Left lung (tissue), 10 donors: ENCODE data around the gene MED27. TPM values are rescaled to one million over a fixed set of nuclear protein-coding genes. Genes with fewer than 3 reads are reported as not detected.

Experiments used
- ATAC-seq: fragments of 200-7000 bp; cut with Tn5 transposase; one replicate; pipeline ENCODE4 v1.9.1; 2020; ENCODE audit warnings: moderate library complexity
- DNase-seq, 4 donors: peaks; one replicate each; pipeline ENCODE4 v3.0.0-alpha.2; 2013 to 2020
- H3K27ac ChIP-seq, 2 donors: fragments of 200-600 bp; sonication (generic) in 1 of 2; one replicate each; pipeline versions ENCODE4 v1.5.0 to v1.8.0; 2020 to 2021
- H3K27me3 ChIP-seq, 2 donors: fragments of 200-600 bp; sonication (generic) in 1 of 2; one replicate each; pipeline versions ENCODE4 v1.5.0 to v1.8.0; 2020 to 2021
- H3K36me3 ChIP-seq, 2 donors: fragments of 200-600 bp; sonication (generic) in 1 of 2; one replicate each; pipeline versions ENCODE4 v1.5.0 to v1.8.0; 2020 to 2021
- H3K4me1 ChIP-seq, 2 donors: fragments of 200-600 bp; one replicate each; pipeline ENCODE4 v1.8.0; 2021
- H3K4me3 ChIP-seq, 2 donors: fragments of 200-600 bp; sonication (generic) in 1 of 2; one replicate each; pipeline versions ENCODE4 v1.5.0 to v1.8.0; 2020 to 2021; ENCODE audit warnings: mild to moderate bottlenecking in 1 of 2
- H3K9me3 ChIP-seq, 2 donors: fragments of 200-600 bp; sonication (generic) in 1 of 2; one replicate each; pipeline versions ENCODE4 v1.5.0 to v1.8.0; 2020 to 2021
- CTCF ChIP-seq, 2 donors: fragments of 200-600 bp; sonication (generic) in 1 of 2; IDR thresholded peaks; one replicate each; pipeline versions ENCODE4 v1.5.0 to v1.8.0; 2021; ENCODE audit warnings: antibody characterized with exemption in 2 of 2
- intact Hi-C, 2 donors: fragments of 100-400 bp; cut with DNase I; formaldehyde crosslinking; loops; one replicate each; pipeline versions ENCODE4 v1.11.2 to v1.14.2; 2022
- polyA plus RNA-seq, 6 donors: library from polyadenylated mRNA; unstranded; fragments of 120-200 nt; gene quantifications; one replicate each; pipeline ENCODE4 v1.2.1, GENCODE V29; 2013; ENCODE audit not compliant: insufficient read length in 6 of 6
- total RNA-seq, 2 donors: library from RNA; stranded (reverse); fragmentation: NEBNext Ultra II Directional; extraction: Animal tissue kit (Norgen Biotek cat#: 25700); gene quantifications; one replicate each; pipeline ENCODE4 v1.2.1, GENCODE V29; 2021
- donor health status: DM: no; HTN: yes; CAD: no.
- donor health status: DM: no; HTN: no; CAD: no.

The MED27 gene
- total and polyA plus RNA-seq, 8 donors: 12.5 to 18.6 (median 16.7) TPM

DNA sequence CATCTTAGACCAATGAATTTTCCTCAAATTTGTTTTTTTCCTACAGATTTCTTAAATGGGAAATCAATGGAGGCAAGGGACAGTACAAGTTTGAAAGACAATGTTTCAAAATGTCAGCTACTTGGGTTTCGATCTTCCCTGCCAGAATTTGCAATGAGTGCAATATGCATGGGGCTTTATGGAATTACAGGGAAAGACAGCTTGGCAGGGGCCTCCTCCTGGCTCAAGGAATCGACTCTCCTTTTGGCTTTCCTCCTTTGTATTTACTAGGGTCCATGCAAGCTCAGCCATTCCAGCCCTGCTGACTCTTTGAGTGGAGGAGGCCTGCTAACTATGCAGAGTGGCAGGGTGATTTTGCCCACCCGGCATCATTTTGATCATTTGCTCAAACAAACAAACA lies 63.2 kb downstream of the MED27 start:
- Histone ChIP-seq H3K9me3 (no peaks in the 10 kb centered on the region), H3K27ac (no peak overlapping the region), H3K4me1 (no peaks in the 10 kb centered on the region), H3K4me3 (no peak overlapping the region), H3K36me3 (peaks cover 0 to 15% of the 10 kb centered on the region in 2 donors), H3K27me3 (no peaks in the 10 kb centered on the region)
- no peak for TF ChIP-seq CTCF (IDR thresholded peaks at IDR 0.05)
- no peak for DNase-seq
- ATAC-seq: no peak
- intact Hi-C loops: no loop called here

DNA sequence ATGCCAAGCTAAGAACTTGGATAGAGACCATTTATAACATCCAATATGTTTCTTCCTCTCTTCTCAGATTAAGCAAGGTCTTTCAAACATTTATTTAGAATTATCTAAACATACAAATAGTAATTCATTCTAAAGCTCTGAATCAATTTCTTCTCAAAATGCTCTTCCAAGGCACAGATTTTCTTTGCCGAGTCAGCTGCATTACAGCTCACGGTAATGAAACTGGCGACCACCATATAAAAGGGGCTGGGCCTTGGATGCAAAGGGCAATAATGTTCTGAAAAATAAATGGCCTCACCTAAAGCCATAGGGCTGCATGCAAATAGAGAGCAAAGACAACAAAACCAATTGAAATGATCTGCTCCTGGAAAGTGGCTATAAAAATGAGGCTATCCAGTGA lies 63.8 kb downstream of the MED27 start:
- ATAC-seq (no peak), DNase-seq (no peak)
- TF ChIP-seq CTCF (IDR thresholded peaks at IDR 0.05): no peak
- H3K4me3 ChIP-seq: no peak overlapping the region
- intact Hi-C loops: no loop called here
- peaks cover 0 to 15% of the 10 kb centered on the region in 2 donors for H3K36me3 ChIP-seq
- H3K9me3 ChIP-seq: no peaks in the 10 kb centered on the region
- H3K27ac ChIP-seq: no peak overlapping the region
- no peaks in the 10 kb centered on the region for H3K4me1 ChIP-seq
- no peaks in the 10 kb centered on the region for H3K27me3 ChIP-seq

DNA sequence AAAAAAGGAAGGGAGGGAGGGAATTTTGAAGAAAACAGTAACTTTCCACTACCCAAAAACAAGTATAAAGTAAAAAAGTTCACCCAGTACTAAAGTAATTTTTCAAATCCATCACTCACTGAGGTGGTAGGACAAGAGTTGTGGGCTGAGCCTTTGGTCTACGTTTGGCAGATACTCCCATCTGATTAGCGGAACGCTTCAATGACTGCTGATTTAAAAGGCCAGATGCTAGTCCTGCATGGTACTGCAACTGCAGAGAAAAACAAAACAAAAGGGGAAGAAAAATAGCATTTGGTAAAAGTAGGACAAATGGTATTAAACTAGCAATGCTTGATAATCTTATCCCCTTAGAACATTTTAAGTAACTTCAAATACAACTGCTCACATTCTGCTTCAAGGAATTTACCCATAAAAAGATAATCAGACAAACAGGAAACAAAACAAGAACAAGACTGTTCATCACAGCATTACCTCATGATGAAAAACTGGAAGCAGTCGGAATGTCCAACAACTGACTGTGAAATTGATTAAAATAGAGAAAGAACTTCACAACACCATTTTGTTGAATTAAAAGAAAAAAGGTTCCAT lies 65.4 kb downstream of the MED27 start:
- TF ChIP-seq CTCF (IDR thresholded peaks at IDR 0.05): no peak
- no peak for ATAC-seq

DNA sequence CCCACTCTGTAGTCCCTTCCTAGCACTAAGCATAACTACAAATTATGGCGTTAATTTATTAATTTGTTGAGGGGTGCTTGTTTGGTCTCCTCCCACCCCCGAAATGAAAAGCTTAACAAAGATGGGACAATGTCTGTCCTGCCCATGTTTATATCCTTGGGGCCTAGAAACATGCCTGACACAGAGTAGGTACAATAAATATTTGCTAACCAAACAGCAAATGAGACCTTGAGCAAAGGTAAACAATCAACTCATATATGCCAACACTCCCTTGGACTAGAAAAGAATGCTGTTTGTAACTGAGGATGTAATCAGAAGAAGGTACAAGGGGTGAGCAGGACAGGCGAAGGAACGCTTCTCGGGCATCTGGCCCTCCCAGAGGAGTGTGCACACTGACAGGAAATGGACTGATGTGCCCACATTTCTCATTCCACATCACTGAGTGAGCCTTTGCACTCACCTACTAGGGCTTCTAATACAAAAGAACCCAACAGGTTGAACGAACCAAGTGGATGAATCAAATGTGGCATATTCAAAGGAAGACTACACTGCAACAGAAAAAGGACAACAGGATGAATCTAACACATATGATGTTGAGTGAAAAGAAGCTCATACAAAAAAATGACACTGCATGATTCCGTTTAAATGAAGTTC lies 66.8 kb downstream of the MED27 start:
- no peaks in the 10 kb centered on the region for H3K9me3 ChIP-seq
- no peaks in the 10 kb centered on the region for H3K27me3 ChIP-seq
- no peak for ATAC-seq
- H3K4me1 ChIP-seq: no peaks in the 10 kb centered on the region
- no peak overlapping the region for H3K27ac ChIP-seq
- no peak for DNase-seq
- TF ChIP-seq CTCF (IDR thresholded peaks at IDR 0.05): no peak
- no peak overlapping the region for H3K4me3 ChIP-seq
- H3K36me3 ChIP-seq: peaks cover 0 to 15% of the 10 kb centered on the region in 2 donors
- intact Hi-C loops: no loop called here

More for the DNA sequence above, 65.4 kb downstream of the MED27 start:
- Histone ChIP-seq H3K36me3 (peaks cover 0 to 15% of the 10 kb centered on the region in 2 donors), H3K9me3 (no peaks in the 10 kb centered on the region), H3K27ac (no peak overlapping the region), H3K4me3 (no peak overlapping the region), H3K27me3 (no peaks in the 10 kb centered on the region), H3K4me1 (no peaks in the 10 kb centered on the region)
- intact Hi-C loops: no loop called here
- no peak for DNase-seq

GRCh38 chr9:132011896-132012295 lies 67.8 kb downstream of the MED27 start:
- intact Hi-C loops: no loop called here
- no peaks in the 10 kb centered on the region for H3K27me3 ChIP-seq
- no peaks in the 10 kb centered on the region for H3K9me3 ChIP-seq
- DNase-seq: no peak
- peaks cover 0 to 15% of the 10 kb centered on the region in 2 donors for H3K36me3 ChIP-seq
- H3K27ac ChIP-seq: no peak overlapping the region
- ATAC-seq: no peak
- no peak for TF ChIP-seq CTCF (IDR thresholded peaks at IDR 0.05)
- H3K4me3 ChIP-seq: no peak overlapping the region
- H3K4me1 ChIP-seq: peaks cover 0 to under 1% of the 10 kb centered on the region in 2 donors
